OCI-M2 (cell line): ENCODE measurements around the gene TIMM17B.

ENCODE experiments used
- DNase-seq: peaks from one replicate; lab custom pipeline; 2025; ENCODE audit not compliant: unreplicated experiment; lab: John Stamatoyannopoulos, UW

The TIMM17B gene

DNA sequence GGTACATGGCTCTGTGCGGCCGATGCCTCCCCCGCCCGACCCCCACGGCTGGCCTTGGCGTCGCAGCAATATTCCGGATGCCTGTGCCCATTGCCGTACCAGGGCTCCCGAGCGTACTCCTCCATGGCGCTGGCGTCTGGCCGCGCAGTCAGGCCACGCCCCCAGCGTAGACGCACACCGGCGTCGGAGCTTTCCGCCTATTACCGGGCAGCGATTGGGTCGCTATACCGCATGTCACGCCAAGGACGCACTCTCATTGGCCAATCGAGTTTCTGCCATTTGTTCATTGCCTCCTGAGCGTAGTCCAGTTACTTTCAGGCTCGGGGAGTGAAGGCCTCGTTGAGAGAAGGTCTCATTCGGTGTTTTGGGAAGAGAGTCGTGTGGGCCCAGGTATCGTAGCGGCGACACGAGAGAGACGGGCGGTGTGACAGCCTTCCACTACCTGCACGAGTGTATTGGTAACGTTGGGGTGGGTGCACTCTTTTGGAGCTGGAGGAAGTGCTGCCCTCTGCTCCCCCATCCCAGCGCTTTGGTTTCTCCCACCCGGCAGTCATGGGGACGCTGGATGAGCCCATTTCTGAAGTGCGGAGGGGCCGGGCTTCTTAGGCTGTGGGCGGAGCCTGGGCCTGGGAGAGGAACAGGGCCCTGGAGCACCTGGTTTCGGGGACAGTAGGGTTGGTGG lies at the start of gene TIMM17B, which contains the start of gene PQBP1:
Gene TIMM17B, minus strand, starts transcription at position 144 of the 682 bp plus-strand sequence. Its CDS starts 19 bp downstream, at position 125.
Gene PQBP1, plus strand, starts transcription at position 306 of the 682 bp plus-strand sequence. CDS start 580 bp downstream, outside the sequence.
- peak; percentile 78 for DNase-seq

DNA sequence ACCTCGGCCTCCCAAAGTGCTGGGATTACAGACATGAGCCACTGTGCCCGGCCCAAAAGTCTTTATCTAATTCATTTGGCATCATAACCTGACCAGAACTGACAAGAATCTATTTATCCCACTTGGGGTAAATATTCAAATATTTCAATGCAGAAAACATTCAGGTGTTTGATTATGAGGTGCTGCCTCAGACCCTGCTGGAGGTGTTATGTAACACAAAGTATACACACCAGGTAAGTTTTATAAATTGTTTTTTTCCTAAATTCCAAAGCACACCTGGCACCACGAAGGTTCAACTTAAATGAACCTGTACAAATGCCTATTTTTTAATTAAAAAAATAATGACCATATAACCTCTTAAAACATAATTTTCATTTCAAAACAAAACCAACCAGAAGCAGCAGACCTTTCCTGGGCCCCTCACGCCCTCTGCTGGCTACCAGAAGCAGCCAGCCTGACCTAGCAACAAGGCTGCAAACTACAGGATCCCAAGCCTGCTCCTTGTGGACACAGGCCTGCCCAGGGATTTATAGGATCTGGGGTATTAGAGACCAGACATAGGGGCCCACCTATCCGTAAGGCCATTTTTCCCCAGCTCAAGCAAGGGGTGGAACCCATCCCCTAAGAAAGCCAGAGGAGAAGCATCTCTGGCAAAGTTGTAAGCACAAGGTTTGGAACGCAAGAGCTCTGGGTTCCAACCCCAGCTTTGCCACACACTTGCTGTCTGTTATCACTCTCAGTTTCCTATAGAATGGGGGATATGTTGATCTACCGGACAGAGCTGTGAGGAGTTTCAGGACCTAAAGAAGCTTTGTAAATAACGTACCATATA lies 48.2 kb upstream of the TIMM17B start:
- no peak for DNase-seq

- no peak for DNase-seq
Measured at GRCh38 chrX:48942895-48943294, 45.3 kb upstream of the TIMM17B start.

DNA sequence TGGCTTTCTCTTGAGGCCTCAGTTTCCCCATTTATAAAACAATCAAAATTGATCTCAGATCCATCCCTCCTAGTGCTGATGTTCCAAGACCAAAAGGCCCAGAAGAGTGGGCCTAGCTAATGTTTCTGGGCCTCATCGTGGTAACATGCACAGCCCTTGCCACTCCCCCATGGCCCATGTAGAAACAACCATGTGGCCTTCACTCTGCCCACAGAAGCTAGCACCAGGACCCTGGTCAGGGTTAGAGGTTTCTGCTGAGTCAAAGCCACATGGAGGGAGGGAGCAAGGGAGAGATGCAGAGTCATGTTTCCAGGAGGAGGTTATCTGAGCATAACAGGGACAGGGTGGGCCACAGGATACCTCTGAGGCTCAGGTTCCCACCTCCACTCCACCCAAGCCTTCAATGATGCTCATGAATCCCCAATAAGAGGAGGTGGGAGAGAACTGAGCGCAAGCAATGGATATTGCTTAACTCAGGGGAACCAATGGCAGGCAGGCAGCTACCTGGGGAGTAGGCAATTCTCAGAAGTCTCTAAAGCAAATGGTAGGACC lies 42.9 kb upstream of the TIMM17B start:
- DNase-seq = no peak

DNA sequence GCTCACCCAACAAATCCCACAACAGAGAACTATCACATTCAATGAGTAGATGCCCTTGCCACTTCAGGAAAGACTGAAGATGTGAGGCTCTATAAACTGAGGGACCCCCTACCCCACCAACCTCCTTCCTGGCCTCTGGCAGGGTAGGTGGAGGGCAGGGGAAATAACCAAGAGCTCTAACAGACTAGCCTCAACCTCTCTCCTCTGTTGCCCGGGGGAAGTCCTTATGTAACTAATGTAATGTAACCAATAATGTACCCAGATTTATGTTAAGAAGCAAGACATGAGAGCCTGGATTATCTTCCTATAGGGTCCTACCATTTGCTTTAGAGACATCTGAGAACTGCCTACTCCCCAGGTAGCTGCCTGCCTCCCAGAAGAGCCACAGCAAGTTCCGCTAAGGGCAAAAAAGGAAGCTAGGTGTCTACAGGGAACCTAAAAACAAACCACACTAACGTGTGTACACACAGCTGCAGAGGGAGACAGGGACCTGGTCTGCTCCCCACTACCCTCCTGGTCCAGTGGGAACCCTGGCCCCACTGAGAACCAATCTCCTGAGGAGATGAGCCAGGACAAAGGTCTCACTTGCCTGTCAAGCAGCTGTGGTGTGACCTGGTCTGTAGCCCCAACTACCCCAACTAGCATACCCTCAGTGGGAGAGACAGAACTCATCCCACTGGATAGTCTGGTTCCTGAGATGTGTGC lies 42.1 kb upstream of the TIMM17B start:
- no peak for DNase-seq

DNA sequence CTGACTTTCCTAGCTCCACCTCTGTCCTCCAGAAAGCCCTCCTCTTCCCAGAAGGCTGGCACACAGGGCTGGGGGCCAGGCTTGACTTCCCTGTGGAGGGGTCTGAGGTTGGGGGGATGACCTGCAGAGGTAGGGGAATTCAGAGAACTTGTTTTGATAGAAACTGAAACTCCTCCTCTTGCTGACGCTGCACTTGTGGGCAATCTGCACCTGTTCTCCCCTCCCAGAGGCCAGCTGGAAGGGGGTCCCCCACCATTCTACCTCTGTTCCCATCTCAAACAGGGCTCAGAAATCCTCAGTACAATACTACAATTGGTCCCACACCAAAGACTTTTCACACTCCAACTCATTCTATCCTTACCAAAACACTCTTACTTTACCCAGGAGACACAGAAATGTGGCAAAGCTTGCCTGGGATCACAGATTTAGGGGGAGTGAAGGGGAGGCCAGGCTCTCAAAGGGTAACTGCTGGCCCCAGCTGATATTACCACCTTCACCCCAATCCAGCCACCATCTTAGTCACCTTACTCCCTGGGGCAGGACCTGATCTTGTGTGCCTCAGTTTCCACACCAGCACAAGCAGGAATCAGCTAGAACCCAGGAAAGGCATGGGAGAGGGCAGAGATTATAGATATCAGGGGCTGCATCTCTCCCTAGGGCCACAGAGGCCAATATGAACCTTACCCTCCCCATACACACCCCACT lies 41.3 kb upstream of the TIMM17B start:
- no peak for DNase-seq

GRCh38 chrX:48937054-48937907 lies 39.7 kb upstream of the TIMM17B start:
- no peak for DNase-seq

GRCh38 chrX:48936429-48937053 lies 39.0 kb upstream of the TIMM17B start:
- no peak for DNase-seq

DNA sequence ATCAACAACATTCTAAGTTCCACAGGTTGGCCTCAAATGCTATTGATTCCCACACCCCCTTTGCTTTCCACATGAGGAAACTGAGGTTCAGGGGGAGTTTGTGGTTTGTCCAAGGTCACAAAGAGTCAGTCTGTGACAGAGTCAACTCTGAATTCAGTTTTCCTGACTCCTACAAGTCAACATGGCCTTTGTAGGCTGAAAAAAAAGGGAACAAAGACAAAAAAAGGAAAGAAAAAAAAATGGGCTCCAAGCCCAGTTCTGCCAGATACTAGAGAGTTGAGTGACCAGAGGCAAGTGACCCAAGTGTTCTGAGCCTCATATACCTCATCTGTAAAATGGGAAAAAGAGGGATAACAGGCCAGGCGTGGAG lies 37.7 kb upstream of the TIMM17B start:
- no peak for DNase-seq

DNA sequence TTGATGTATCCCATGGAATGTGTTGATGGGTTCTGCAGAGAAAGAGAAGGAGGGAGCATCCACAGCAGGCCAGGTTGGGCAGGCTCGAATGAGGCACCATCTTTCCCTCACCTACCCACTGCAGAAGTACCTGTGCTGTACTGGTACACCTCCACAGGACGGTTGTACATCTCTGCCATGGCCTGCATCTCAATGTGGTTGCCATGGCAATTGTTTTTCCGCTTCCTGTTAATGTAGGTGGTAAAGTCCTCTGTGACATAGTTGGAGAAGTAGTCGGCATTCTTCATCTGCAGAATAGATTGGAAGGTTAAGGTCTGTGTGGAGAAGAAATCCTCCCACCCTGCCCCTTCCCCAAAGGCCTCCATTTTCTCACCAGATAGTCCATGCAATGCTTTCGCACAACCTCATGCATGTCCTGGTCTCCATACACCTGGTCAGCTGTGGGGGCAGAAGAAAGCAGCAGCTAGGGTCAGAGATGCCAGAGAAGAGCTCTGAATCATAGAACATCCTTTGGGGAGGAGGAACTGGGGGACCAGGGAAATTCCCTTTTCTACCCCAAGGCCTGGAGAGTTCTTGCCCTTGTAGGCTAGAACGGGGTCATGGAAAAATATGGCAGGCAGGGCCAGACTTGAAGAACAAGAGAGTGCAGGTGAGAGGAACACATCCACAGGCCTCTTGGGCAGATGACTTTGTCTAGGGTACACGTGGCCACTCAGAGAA lies 37.2 kb upstream of the TIMM17B start:
- DNase-seq = no peak

DNA sequence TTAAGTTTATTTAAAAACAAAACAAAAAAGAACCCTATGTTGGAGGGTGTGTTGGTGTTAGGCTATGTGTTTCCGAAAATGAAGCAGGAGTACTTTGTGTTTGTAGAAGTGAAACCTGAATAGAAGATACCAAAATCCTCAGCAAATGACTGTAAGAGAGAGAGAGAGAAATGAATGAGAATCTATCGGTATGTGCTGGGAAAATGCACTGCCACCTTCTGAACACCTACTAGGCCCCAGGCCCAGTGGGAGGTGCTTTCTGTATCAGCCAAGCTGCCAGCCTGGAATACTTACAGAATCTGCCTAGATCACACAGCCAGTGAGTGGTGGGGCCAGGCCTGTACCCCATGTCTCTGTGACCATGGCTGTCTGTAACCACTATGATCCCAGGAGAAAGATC lies 36.2 kb upstream of the TIMM17B start:
- DNase-seq = no peak

- DNase-seq = no peak
Measured at GRCh38 chrX:48927736-48928382, 30.3 kb upstream of the TIMM17B start.

- no peak for DNase-seq
Measured at GRCh38 chrX:48927123-48927522, 29.6 kb upstream of the TIMM17B start.

DNA sequence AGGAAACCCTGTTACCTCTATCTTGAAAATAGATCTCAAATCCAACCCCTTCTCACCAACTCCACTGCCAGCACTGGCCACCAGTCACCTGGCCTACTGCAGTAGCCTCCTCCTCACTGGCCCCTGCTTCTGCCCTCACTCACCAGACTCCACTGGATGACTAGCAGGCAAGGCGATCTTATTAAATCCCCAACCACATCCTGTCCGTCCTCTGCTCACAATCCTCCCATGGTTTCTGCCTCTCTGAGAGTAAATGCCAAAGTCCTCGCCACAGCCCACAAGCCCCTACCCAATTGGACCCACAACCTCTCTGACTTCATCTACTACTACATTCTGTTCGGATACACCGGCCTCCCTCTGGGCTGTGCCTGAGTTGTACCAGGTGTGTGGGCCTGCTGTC lies 26.7 kb upstream of the TIMM17B start:
- DNase-seq = no peak

DNA sequence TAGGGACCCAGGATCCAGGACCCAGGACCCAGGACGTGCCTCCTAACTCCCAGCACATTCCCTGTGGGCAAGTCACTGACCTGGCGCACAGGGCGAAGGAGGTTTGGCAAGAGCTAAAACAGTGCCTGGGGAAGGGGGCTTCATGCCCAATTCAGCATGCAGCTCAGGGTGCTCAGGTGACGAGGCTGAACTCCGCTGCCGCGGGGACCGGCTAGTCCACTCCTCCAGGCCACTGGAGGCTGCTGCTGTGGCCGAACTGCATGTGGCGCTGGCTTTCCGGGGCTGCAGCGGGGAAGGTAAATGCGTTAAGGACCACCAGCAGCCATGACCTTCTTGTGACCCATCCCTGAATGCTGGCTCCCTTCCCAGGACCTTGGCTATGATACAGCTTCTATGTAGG lies 26.2 kb upstream of the TIMM17B start:
- DNase-seq = no peak

GRCh38 chrX:48920718-48921104 lies 23.1 kb upstream of the TIMM17B start:
- no peak for DNase-seq

- no peak for DNase-seq
Measured at GRCh38 chrX:48919947-48920717, 22.6 kb upstream of the TIMM17B start.
